Trophoblast cell (in vitro differentiated cells and primary cell): ENCODE measurements around the gene CCDC85A.

Experiments
- DNase-seq, 2 donors: peaks; one replicate each; pipeline ENCODE4 v3.0.0-alpha.2; 2016
- H2AFZ ChIP-seq: 2 replicates; pipeline ENCODE4 v1.6.1; 2013; ENCODE audit warnings: low read length, moderate library complexity, mild to moderate bottlenecking; ENCODE audit not compliant: insufficient read depth, poor library complexity
- H2AK5ac ChIP-seq: 2 replicates; pipeline ENCODE4 v1.6.1; 2013; ENCODE audit warnings: mild to moderate bottlenecking, low read length
- H2BK120ac ChIP-seq: 2 replicates; pipeline ENCODE4 v1.6.1; 2013; ENCODE audit warnings: low read length, mild to moderate bottlenecking, moderate library complexity; ENCODE audit not compliant: insufficient read depth, poor library complexity
- H2BK12ac ChIP-seq: 2 replicates; pipeline ENCODE4 v1.6.1; 2013; ENCODE audit warnings: mild to moderate bottlenecking, low read length, moderate library complexity
- H2BK5ac ChIP-seq: 2 replicates; pipeline ENCODE4 v1.6.1; 2013; ENCODE audit warnings: low read length, low read depth, moderate library complexity, mild to moderate bottlenecking; ENCODE audit not compliant: poor library complexity
- H3K14ac ChIP-seq: 2 replicates; pipeline ENCODE4 v1.6.1; 2013; ENCODE audit warnings: mild to moderate bottlenecking, low read length
- H3K18ac ChIP-seq: 2 replicates; pipeline ENCODE4 v1.6.1; 2013; ENCODE audit warnings: mild to moderate bottlenecking, low read length
- H3K23ac ChIP-seq: 2 replicates; pipeline ENCODE4 v1.6.1; 2013; ENCODE audit warnings: low read length
- H3K27ac ChIP-seq: 2 replicates; pipeline ENCODE4 v1.5.1; 2013; ENCODE audit warnings: low read depth, mild to moderate bottlenecking, inconsistent platforms, low read length, moderate library complexity
- H3K27me3 ChIP-seq: 2 replicates; pipeline ENCODE4 v1.6.1; 2013; ENCODE audit warnings: inconsistent platforms, mild to moderate bottlenecking, low read length, moderate library complexity; ENCODE audit not compliant: insufficient read depth
- H3K36me3 ChIP-seq, 2 experiments: 1 replicate in 1 of 2; 2 replicates in 1 of 2; pipeline ENCODE4 v1.6.1; 2013; ENCODE audit warnings: low read length in 2 of 2, mild to moderate bottlenecking in 2 of 2, moderate library complexity in 1 of 2; ENCODE audit not compliant: insufficient read depth in 2 of 2, control insufficient read depth in 1 of 2
- H3K4ac ChIP-seq: 2 replicates; pipeline ENCODE4 v1.6.1; 2013; ENCODE audit warnings: low read depth, mild to moderate bottlenecking, low read length, moderate library complexity
- H3K4me1 ChIP-seq, 2 experiments: 1 replicate in 1 of 2; 2 replicates in 1 of 2; pipeline ENCODE4 v1.6.1; 2013; ENCODE audit warnings: low read length in 2 of 2, mild to moderate bottlenecking in 2 of 2, moderate library complexity in 1 of 2; ENCODE audit not compliant: insufficient read depth in 2 of 2, control insufficient read depth in 1 of 2
- H3K4me2 ChIP-seq: 2 replicates; pipeline ENCODE4 v1.6.1; 2013; ENCODE audit warnings: inconsistent platforms, mild to moderate bottlenecking, low read length, moderate library complexity
- H3K4me3 ChIP-seq: 2 replicates; pipeline ENCODE4 v1.5.1; 2013; ENCODE audit warnings: mild to moderate bottlenecking, low read depth, low read length, inconsistent platforms
- H3K79me1 ChIP-seq: one replicate; pipeline ENCODE4 v1.6.1; 2013; ENCODE audit warnings: low read length
- H3K79me2 ChIP-seq: 2 replicates; pipeline ENCODE4 v1.6.1; 2013; ENCODE audit warnings: low read length, mild to moderate bottlenecking; ENCODE audit not compliant: control insufficient read depth, insufficient read depth, poor library complexity
- H3K9ac ChIP-seq: 2 replicates; pipeline ENCODE4 v1.6.1; 2013; ENCODE audit warnings: mild to moderate bottlenecking, low read length
- H3K9me3 ChIP-seq: 2 replicates; pipeline ENCODE4 v1.6.1; 2013; ENCODE audit warnings: low read depth, mild to moderate bottlenecking, control low read depth, inconsistent platforms, low read length; ENCODE audit not compliant: insufficient read depth
- H4K12ac ChIP-seq: 2 replicates; pipeline ENCODE4 v1.6.1; 2013; ENCODE audit warnings: low read depth, mild to moderate bottlenecking, low read length, moderate library complexity
- H4K8ac ChIP-seq: 2 replicates; pipeline ENCODE4 v1.6.1; 2013; ENCODE audit warnings: low read depth, mild to moderate bottlenecking, low read length, moderate library complexity
- H4K91ac ChIP-seq: one replicate; pipeline ENCODE4 v1.6.1; 2013; ENCODE audit warnings: low read depth, mild to moderate bottlenecking, low read length, moderate library complexity
- WGBS: extraction: QIAGEN DNeasy Blood & Tissue Kit; methylation state at CpG from one replicate; pipeline ENCODE4 v1.1.7; 2013; ENCODE audit warnings: missing lambda C conversion rate; ENCODE audit not compliant: insufficient read length, insufficient coverage; ENCODE audit errors: extremely low coverage; 5-methylcytosine and 5-hydroxymethylcytosine counted together

CCDC85A gene

GRCh38 chr2:56337342-56337741 lies 153.6 kb downstream of the CCDC85A start:
- H3K27me3 ChIP-seq, result no peaks in the 10 kb centered on the region
- no peak overlapping the region for H2BK5ac ChIP-seq
- H3K23ac ChIP-seq, result no peak overlapping the region
- no peak overlapping the region for H2AK5ac ChIP-seq
- H3K36me3 ChIP-seq, result no peaks in the 10 kb centered on the region
- H3K18ac ChIP-seq, result no peak overlapping the region
- H3K9ac ChIP-seq, result no peak overlapping the region
- no peak for DNase-seq
- H3K79me2 ChIP-seq, result no peaks in the 10 kb centered on the region
- H2BK120ac ChIP-seq, result no peak overlapping the region
- H3K9me3 ChIP-seq, result no peaks in the 10 kb centered on the region
- no CpG with 5 or more reads among the region's 3 CpGs for WGBS
- H3K4me2 ChIP-seq, result no peak overlapping the region
- no peak overlapping the region for H4K91ac ChIP-seq
- no peak overlapping the region for H3K4ac ChIP-seq
- H3K79me1 ChIP-seq, result no peaks in the 10 kb centered on the region
- no peak overlapping the region for H3K27ac ChIP-seq
- H4K8ac ChIP-seq, result no peak overlapping the region
- no peaks in the 10 kb centered on the region for H3K4me1 ChIP-seq
- H2AFZ ChIP-seq, result no peak overlapping the region
- no peak overlapping the region for H3K14ac ChIP-seq
- H2BK12ac ChIP-seq, result no peak overlapping the region
- H3K4me3 ChIP-seq, result no peak overlapping the region
- no peak overlapping the region for H4K12ac ChIP-seq

DNA sequence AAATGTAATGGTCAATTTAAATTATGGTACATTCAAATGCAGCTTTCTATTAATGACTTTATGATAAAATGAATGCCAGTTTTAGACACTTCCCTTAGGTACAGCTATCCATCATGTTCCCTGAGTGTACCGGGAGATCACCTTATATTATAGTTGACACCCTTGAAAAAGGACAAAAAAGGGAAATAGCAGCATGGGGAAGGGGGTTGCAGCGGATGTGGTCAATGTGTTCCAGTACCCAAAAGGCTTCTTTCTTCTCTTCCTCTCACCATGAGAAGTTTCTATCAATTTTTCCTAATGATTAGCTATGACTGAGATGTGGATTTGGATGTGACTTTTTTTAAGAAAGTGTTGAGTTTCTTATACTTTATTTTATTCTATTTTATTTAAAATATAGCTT lies 154.4 kb downstream of the CCDC85A start:
- no peaks in the 10 kb centered on the region for H3K27me3 ChIP-seq
- no peak overlapping the region for H4K8ac ChIP-seq
- H2BK12ac ChIP-seq, result no peak overlapping the region
- no peak overlapping the region for H3K4me2 ChIP-seq
- H3K79me2 ChIP-seq, result no peaks in the 10 kb centered on the region
- WGBS, result no CpG with 5 or more reads among the region's 2 CpGs
- no peak overlapping the region for H3K4ac ChIP-seq
- H3K9me3 ChIP-seq, result no peaks in the 10 kb centered on the region
- DNase-seq, result no peak
- H3K4me1 ChIP-seq, result no peaks in the 10 kb centered on the region
- no peak overlapping the region for H4K12ac ChIP-seq
- no peak overlapping the region for H2AFZ ChIP-seq
- no peak overlapping the region for H2AK5ac ChIP-seq
- H2BK120ac ChIP-seq, result no peak overlapping the region
- H3K23ac ChIP-seq, result no peak overlapping the region
- H3K36me3 ChIP-seq, result no peaks in the 10 kb centered on the region
- H3K4me3 ChIP-seq, result no peak overlapping the region
- H3K9ac ChIP-seq, result no peak overlapping the region
- no peak overlapping the region for H2BK5ac ChIP-seq
- no peak overlapping the region for H3K27ac ChIP-seq
- H3K14ac ChIP-seq, result no peak overlapping the region
- no peak overlapping the region for H4K91ac ChIP-seq
- no peak overlapping the region for H3K18ac ChIP-seq
- H3K79me1 ChIP-seq, result no peaks in the 10 kb centered on the region

DNA sequence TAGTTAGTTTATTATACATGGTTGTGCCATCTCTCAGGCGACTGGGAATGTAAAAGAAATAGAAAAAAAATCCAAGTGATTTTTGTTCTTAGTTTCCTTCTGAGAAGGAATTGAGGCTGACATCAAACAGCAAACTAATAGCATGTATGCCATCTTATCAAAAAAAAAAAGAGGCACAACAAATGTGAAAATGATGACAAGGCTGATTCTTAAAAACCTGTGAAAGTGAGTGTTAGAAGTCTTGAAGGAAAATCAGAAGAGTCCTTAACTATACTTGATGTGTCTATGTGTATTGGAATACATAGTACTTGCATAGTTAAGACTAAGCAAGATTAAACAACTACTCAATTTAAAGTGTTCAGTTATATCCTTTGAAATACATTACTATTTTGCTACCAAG lies 161.0 kb downstream of the CCDC85A start:
- no peak overlapping the region for H3K27ac ChIP-seq
- no peak overlapping the region for H4K8ac ChIP-seq
- no peak overlapping the region for H2BK5ac ChIP-seq
- no peaks in the 10 kb centered on the region for H3K27me3 ChIP-seq
- H3K79me1 ChIP-seq, result no peaks in the 10 kb centered on the region
- no peak overlapping the region for H4K91ac ChIP-seq
- no peaks in the 10 kb centered on the region for H3K36me3 ChIP-seq
- no peak overlapping the region for H3K4me3 ChIP-seq
- WGBS, result no CpG with 5 or more reads among the region's 1 CpG
- no peak overlapping the region for H2AK5ac ChIP-seq
- DNase-seq, result no peak
- no peak overlapping the region for H3K4ac ChIP-seq
- no peak overlapping the region for H2BK120ac ChIP-seq
- H3K14ac ChIP-seq, result no peak overlapping the region
- no peaks in the 10 kb centered on the region for H3K9me3 ChIP-seq
- no peak overlapping the region for H2BK12ac ChIP-seq
- no peak overlapping the region for H3K9ac ChIP-seq
- H3K79me2 ChIP-seq, result no peaks in the 10 kb centered on the region
- no peak overlapping the region for H3K4me2 ChIP-seq
- no peak overlapping the region for H2AFZ ChIP-seq
- no peak overlapping the region for H4K12ac ChIP-seq
- no peaks in the 10 kb centered on the region for H3K4me1 ChIP-seq
- H3K23ac ChIP-seq, result no peak overlapping the region
- H3K18ac ChIP-seq, result no peak overlapping the region

DNA sequence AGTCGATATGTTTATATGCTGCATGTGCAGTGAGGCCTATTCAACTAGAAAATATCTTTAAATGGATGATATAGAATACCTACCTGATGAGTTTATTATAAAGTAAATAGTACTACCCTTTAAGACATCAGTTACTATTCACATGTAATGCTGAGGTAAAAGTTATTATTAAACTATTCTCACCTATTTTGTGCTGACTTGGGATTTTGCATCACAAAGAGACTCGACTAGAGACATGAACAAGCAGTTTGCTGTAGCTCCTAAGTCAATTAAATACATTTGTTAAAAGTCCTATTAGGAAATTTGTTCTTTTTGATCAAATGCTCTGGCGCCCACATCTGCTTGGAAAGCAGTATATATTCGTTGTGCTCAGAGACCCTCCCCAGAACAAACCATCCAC lies 164.1 kb downstream of the CCDC85A start:
- Histone ChIP-seq H2AK5ac (no peak overlapping the region), H3K4me2 (no peak overlapping the region), H3K27ac (no peak overlapping the region), H2BK12ac (no peak overlapping the region), H3K4ac (no peak overlapping the region), H3K4me3 (no peak overlapping the region), H4K8ac (no peak overlapping the region), H2BK5ac (no peak overlapping the region), H2AFZ (no peak overlapping the region), H3K18ac (no peak overlapping the region), H3K9ac (no peak overlapping the region), H2BK120ac (no peak overlapping the region), H3K79me1 (no peaks in the 10 kb centered on the region), H3K27me3 (no peaks in the 10 kb centered on the region), H3K36me3 (no peaks in the 10 kb centered on the region), H3K4me1 (no peaks in the 10 kb centered on the region), H4K12ac (no peak overlapping the region), H4K91ac (no peak overlapping the region), H3K79me2 (no peaks in the 10 kb centered on the region), H3K9me3 (no peaks in the 10 kb centered on the region), H3K23ac (no peak overlapping the region), H3K14ac (no peak overlapping the region)
- DNase-seq, result no peak
- no CpG with 5 or more reads among the region's 4 CpGs for WGBS
